Endothelial cell of umbilical vein (primary cell): ENCODE measurements around the gene GABPB1.

Experiments
- CTCF ChIP-seq, 2 donors: IDR thresholded peaks; 1 replicate in 1 of 2; 2 replicates in 1 of 2; pipeline ENCODE4 v1.5.1; 2011; ENCODE audit warnings: low read length in 2 of 2, mild to moderate bottlenecking in 2 of 2, moderate library complexity in 2 of 2, control low read depth in 1 of 2, inconsistent platforms in 1 of 2, low read depth in 1 of 2; ENCODE audit not compliant: insufficient read depth in 1 of 2; ENCODE audit errors: extremely low read depth in 1 of 2
- JUN ChIP-seq: IDR thresholded peaks from 2 replicates; pipeline ENCODE4 v1.6.1; 2011; ENCODE audit warnings: borderline replicate concordance, low read depth; ENCODE audit not compliant: insufficient read length, insufficient read depth
- POLR2AphosphoS5 ChIP-seq: IDR thresholded peaks from 2 replicates; pipeline ENCODE4 v1.6.1; 2012; ENCODE audit warnings: low read depth, mild to moderate bottlenecking, control low read depth, low read length, moderate library complexity; ENCODE audit not compliant: insufficient read depth

- TF ChIP-seq CTCF (IDR thresholded peaks at IDR 0.05; ENCODE audit: extremely low read depth in 1 of 2, insufficient read depth in 1 of 2, low read depth in 1 of 2, low read length in 2 of 2) (no peak), JUN (no peak), POLR2AphosphoS5 (no peak)
These were observed 77.6 kb downstream of the GABPB1 start for GRCh38 chr15:50277370-50277769.
